Sigmoid colon (tissue), 4 donors: ENCODE data around the gene FSTL4.

Experiments used
- CTCF ChIP-seq, 4 experiments: fragments of 450-650 bp in 3 of 4; fragments of 200-600 bp in 1 of 4; IDR thresholded peaks; one replicate each; pipeline ENCODE4 v1.5.1; 2016 to 2019; ENCODE audit warnings: antibody characterized with exemption in 4 of 4, mild to moderate bottlenecking in 3 of 4, moderate library complexity in 2 of 4
- EP300 ChIP-seq, 4 donors: sonication (generic); formaldehyde crosslinking; IDR thresholded peaks; one replicate each; pipeline ENCODE4 v1.6.1; 2017; ENCODE audit warnings: antibody characterized with exemption in 4 of 4
- POLR2A ChIP-seq, 2 donors: fragments of 450-650 bp; IDR thresholded peaks; one replicate each; pipeline ENCODE4 v1.6.1; 2016; ENCODE audit warnings: antibody characterized with exemption in 2 of 2, mild to moderate bottlenecking in 2 of 2, moderate library complexity in 2 of 2
- POLR2AphosphoS5 ChIP-seq, 4 donors: sonication (generic); formaldehyde crosslinking; IDR thresholded peaks; one replicate each; pipeline ENCODE4 v1.6.1; 2017; ENCODE audit warnings: antibody characterized with exemption in 4 of 4

DNA sequence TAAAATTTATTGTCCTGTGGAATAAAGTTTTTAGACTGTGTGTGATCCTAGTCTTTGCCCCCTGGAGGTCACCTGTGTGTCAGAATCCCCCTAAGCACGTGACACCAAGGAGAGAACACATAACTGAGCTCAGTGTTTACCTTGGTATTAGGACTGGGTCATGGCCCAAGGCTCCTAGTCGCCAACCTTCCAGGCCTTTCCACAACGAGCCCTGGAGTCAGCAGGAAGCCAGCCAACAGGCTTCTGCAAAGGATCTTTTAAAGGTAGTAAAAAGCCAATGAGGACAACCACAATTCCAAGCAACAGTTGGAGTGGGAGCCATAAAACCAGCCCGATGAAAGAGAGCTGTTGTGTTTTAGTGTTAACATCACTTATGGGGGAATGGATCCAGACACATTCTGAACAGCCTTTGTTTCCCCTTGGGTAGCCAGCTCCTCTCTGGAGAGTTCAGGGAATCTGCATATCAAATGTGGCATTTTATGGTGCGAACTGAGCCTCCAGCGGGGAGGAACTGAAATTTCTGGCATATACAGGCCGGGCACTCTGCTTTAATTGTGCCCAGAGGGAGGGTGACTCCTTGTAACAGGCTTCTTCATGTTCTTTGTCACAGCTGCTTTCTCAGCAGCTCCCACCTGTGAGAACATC is 239.9 kb downstream of the FSTL4 start:
- no peak for TF ChIP-seq POLR2AphosphoS5 (IDR thresholded peaks at IDR 0.05)
- TF ChIP-seq CTCF (IDR thresholded peaks at IDR 0.05): no peak
- no peak for TF ChIP-seq POLR2A (IDR thresholded peaks at IDR 0.05)
- no peak for TF ChIP-seq EP300 (IDR thresholded peaks at IDR 0.05)
